Measurements from ENCODE around the gene PDIA4. TPM values are rescaled to one million over a fixed set of nuclear protein-coding genes. Genes with fewer than 3 reads are reported as not detected.
"Not testable (repeated sequence)": the region's sequence is repeated elsewhere in the genome, so short reads cannot be mapped to it uniquely, and the experiment has no call there.

PDIA4 gene
- total RNA-seq, 4 donors from 2014 or later = 40.6 to 105 (median 86.1) TPM

- H3K9me3 ChIP-seq = no peaks in the 10 kb centered on the region
- H3K4me3 ChIP-seq = no peak overlapping the region
- H3K27me3 ChIP-seq = no peaks in the 10 kb centered on the region
- intact Hi-C loops (cut with DNase I) = no loop called here
- TF ChIP-seq POLR2A (IDR thresholded peaks at IDR 0.05) (no peak), CTCF (IDR thresholded peaks at IDR 0.05) (no peak)
- 78 to 98% methylated on average over 6 to 7 of the region's 7 CpGs for WGBS, 2 donors
- no peak for DNase-seq
- peaks cover 29 to 100% (median 30%) of the 10 kb centered on the region in 3 donors for H3K36me3 ChIP-seq
- no peak overlapping the region for H3K27ac ChIP-seq
- H3K4me1 ChIP-seq = no peaks in the 10 kb centered on the region
Observed at GRCh38 chr7:149014309-149014708, 14.0 kb downstream of the PDIA4 start.

- Histone ChIP-seq H3K9me3 (no peaks in the 10 kb centered on the region), H3K4me1 (no peaks in the 10 kb centered on the region), H3K4me3 (no peak overlapping the region), H3K27ac (no peak overlapping the region), H3K36me3 (peaks cover 29 to 100% (median 32%) of the 10 kb centered on the region in 3 donors), H3K27me3 (no peaks in the 10 kb centered on the region)
- WGBS, 2 donors = 74 to 97% methylated on average over 4 to 5 of the region's 5 CpGs
- TF ChIP-seq POLR2A (IDR thresholded peaks at IDR 0.05) (no peak), CTCF (IDR thresholded peaks at IDR 0.05) (no peak)
- DNase-seq = no peak
- intact Hi-C loops (cut with DNase I) = no loop called here
Observed at GRCh38 chr7:149013876-149014275, 14.4 kb downstream of the PDIA4 start.

GRCh38 chr7:149012730-149013129, 15.6 kb downstream of the PDIA4 start:
- 75 to 94% methylated on average over 6 to 12 of the region's 12 CpGs for WGBS, 2 donors
- H3K27ac ChIP-seq; intact Hi-C loops (cut with DNase I): not testable (repeated sequence)

DNA sequence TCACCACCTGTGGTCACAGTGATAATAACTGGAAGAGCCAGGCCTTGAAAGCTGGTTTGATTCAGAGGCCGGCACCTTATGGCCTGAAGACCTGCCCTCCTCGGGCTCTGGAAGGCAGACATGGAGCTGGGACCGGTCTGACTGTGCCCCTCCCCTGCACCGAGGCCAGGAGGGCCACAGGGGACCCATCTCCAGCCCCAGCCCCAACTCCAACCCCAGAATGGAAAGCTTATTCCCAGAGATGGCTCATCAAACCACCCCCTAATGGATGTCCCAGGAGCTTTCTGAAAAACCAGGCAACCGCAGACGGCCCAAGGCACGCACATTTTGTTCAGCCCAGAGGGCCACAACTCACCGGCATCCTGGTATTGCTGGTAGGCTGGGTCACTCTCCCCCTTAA, 16.8 kb downstream of the PDIA4 start:
- WGBS, 2 donors = 89% methylated on average over 5 of the region's 8 CpGs; no CpG with 5 or more reads in 1 of the 2 donors
- no peak overlapping the region for H3K27ac ChIP-seq
- peaks cover 32 to 100% (median 40%) of the 10 kb centered on the region in 3 donors for H3K36me3 ChIP-seq
- H3K4me1 ChIP-seq = no peaks in the 10 kb centered on the region
- H3K9me3 ChIP-seq = no peaks in the 10 kb centered on the region
- no peak for DNase-seq
- TF ChIP-seq CTCF (IDR thresholded peaks at IDR 0.05) (no peak), POLR2A (IDR thresholded peaks at IDR 0.05) (no peak)
- no peaks in the 10 kb centered on the region for H3K27me3 ChIP-seq
- intact Hi-C loops (cut with DNase I) = no loop called here
- no peak overlapping the region for H3K4me3 ChIP-seq

More at GRCh38 chr7:149012730-149013129, 15.6 kb downstream of the PDIA4 start:
- H3K9me3 ChIP-seq, H3K4me1 ChIP-seq, H3K4me3 ChIP-seq, H3K27me3 ChIP-seq, DNase-seq: not testable (repeated sequence)
- H3K36me3 ChIP-seq = peaks cover 31 to 100% (median 33%) of the 10 kb centered on the region in 3 donors

DNA sequence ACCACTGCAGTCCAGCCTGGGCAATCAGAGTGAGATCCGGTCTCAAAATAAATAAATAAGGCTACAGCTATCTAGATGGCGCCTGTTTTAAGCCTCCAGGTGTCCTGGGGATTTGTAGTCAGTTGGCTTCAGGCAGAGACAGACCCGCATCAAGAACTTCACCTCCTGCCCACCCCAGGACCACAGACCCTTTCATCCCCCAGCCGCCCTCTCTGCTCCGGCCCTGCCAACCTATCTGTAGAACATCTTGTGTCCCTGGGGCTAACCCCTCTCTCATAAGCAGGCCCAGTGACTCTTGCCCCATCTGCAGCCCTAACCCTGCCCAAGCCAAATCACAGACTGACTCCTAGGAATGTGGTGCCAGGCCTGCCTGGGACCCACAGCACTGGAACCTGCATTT, 17.9 kb downstream of the PDIA4 start:
- Histone ChIP-seq H3K4me1 (peaks cover 0 to 7% (median 0%) of the 10 kb centered on the region in 3 donors), H3K27ac (no peak overlapping the region), H3K4me3 (no peak overlapping the region), H3K27me3 (no peaks in the 10 kb centered on the region), H3K36me3 (peaks cover 31 to 99% (median 39%) of the 10 kb centered on the region in 3 donors), H3K9me3 (no peaks in the 10 kb centered on the region)
- WGBS, 2 donors = 95% methylated on average over 4 to 5 of the region's 5 CpGs
- no peak for DNase-seq
- TF ChIP-seq POLR2A (IDR thresholded peaks at IDR 0.05) (no peak), CTCF (IDR thresholded peaks at IDR 0.05) (no peak)
- intact Hi-C loops (cut with DNase I) = no loop called here

DNA sequence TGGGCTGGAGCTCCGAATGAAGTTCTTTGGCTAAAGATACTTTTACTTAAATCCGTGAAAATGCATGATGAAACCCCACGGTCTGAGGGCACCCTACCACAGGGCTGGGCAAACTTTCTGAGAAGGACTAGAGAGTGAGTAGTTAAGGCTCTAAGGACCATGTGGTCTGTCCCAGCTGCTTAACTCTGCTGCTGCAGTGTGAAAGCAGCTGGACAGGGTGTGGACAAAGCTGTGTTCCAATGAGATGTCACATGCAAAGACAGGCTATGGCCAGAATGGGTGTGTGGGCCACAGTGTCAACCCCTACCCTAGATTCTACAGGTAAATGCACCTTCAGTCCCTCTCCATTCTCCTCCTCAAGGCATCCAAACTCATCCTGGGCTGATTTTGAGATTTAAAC, 18.8 kb downstream of the PDIA4 start:
- no peaks in the 10 kb centered on the region for H3K9me3 ChIP-seq
- TF ChIP-seq CTCF (IDR thresholded peaks at IDR 0.05) (no peak), POLR2A (IDR thresholded peaks at IDR 0.05) (no peak)
- DNase-seq = no peak
- H3K4me3 ChIP-seq = no peak overlapping the region
- WGBS, 2 donors = 85 to 94% methylated on average over 3 of the region's 3 CpGs
- H3K27me3 ChIP-seq = no peaks in the 10 kb centered on the region
- intact Hi-C loops (cut with DNase I) = loop anchor here (5.0 to 10.0 kb wide), 2 partner anchors 55 to 83 kb away; partner anchors contain the start of gene ZNF786
- H3K27ac ChIP-seq = no peak overlapping the region
- peaks cover 0 to 8% (median 0%) of the 10 kb centered on the region in 3 donors for H3K4me1 ChIP-seq
- peaks cover 38 to 99% (median 39%) of the 10 kb centered on the region in 3 donors for H3K36me3 ChIP-seq

Data from esophagus squamous epithelium (tissue), 5 donors.